Peyer's patch (tissue), 4 donors: Measurements from ENCODE around the gene WHRN. TPM values are rescaled to one million over a fixed set of nuclear protein-coding genes. Genes with fewer than 3 reads are reported as not detected.
A peak's percentile ranks its signal among the peaks of the same experiment; 100 is the strongest.

Experiments
- DNase-seq, 3 donors: peaks; one replicate each; pipeline ENCODE4 v3.0.0-alpha.2; 2017 to 2019
- H3K27ac ChIP-seq, 4 donors: fragments of 200-600 bp; sonication (generic); one replicate each; pipeline ENCODE4 v1.5.1; 2016 to 2019
- H3K27me3 ChIP-seq, 2 donors: fragments of 200-600 bp; sonication (generic); one replicate each; pipeline ENCODE4 v1.5.1; 2019
- H3K36me3 ChIP-seq, 3 donors: fragments of 200-600 bp; sonication (generic); one replicate each; pipeline ENCODE4 v1.5.1; 2016 to 2019
- H3K4me1 ChIP-seq, 4 donors: fragments of 200-600 bp; sonication (generic); one replicate each; pipeline ENCODE4 v1.5.1; 2016 to 2019
- H3K4me3 ChIP-seq, 4 donors: fragments of 200-600 bp; sonication (generic); 1 replicate in 3 of 4; 2 replicates in 1 of 4; pipeline ENCODE4 v1.5.1; 2016 to 2019; ENCODE audit warnings: mild to moderate bottlenecking in 1 of 4
- H3K9me3 ChIP-seq, 4 donors: fragments of 200-600 bp; sonication (generic); one replicate each; pipeline ENCODE4 v1.5.1; 2016 to 2019; ENCODE audit warnings: mild to moderate bottlenecking in 1 of 4
- CTCF ChIP-seq, 6 experiments: fragments of 450-650 bp in 4 of 6; fragments of 200-600 bp in 2 of 6; sonication (generic) in 1 of 6; IDR thresholded peaks; one replicate each; pipeline ENCODE4 v1.5.1; 2017 to 2019; ENCODE audit warnings: antibody characterized with exemption in 6 of 6, mild to moderate bottlenecking in 3 of 6, moderate library complexity in 1 of 6
- POLR2A ChIP-seq, 2 donors: fragments of 450-650 bp; IDR thresholded peaks; one replicate each; pipeline ENCODE4 v1.5.1; 2017; ENCODE audit warnings: antibody characterized with exemption in 2 of 2, mild to moderate bottlenecking in 2 of 2, moderate library complexity in 2 of 2
- small RNA-seq, 2 donors: library from RNA; depleted of rRNA; stranded (forward); fragments of <200 nt; gene quantifications; one replicate each; pipeline ENCODE3, GENCODE V24; 2016
- total RNA-seq, 4 donors: library from RNA; depleted of rRNA; stranded (reverse); fragments of >200 nt; gene quantifications; one replicate each; pipeline ENCODE4 v1.1.0, GENCODE V29; 2016

The WHRN gene
- total RNA-seq, 4 donors from 2014 or later: 10.7 to 35.5 (median 15.3) TPM

DNA sequence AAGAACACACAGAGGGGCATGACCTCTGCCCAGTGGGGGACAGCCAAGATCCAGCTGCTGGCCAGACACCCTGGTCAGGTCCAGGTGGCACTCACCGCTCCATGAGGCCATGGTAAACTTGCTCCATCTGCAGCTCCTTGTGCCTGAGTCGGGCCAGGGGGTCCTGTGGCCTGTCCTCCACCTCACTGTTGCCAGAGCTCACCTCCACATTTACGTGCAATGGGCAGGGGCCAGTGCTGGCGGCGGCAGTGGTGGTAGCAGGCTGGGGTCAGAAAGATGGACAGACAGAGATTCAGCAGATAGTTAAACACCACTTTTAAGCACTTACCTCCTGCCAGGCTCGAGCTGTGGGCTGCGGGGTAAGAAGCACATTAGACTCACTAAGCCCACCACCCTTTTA is 145.5 kb downstream of the WHRN start:
- no peaks in the 10 kb centered on the region for H3K27me3 ChIP-seq
- H3K27ac ChIP-seq: peak overlapping the region in 1 of 4 donors; percentile 8
- no peak for TF ChIP-seq POLR2A (IDR thresholded peaks at IDR 0.05)
- TF ChIP-seq CTCF (IDR thresholded peaks at IDR 0.05): no peak
- no peaks in the 10 kb centered on the region for H3K9me3 ChIP-seq
- H3K4me1 ChIP-seq: peaks cover 0 to 15% (median 9%) of the 10 kb centered on the region in 4 donors
- H3K36me3 ChIP-seq: peaks cover 0 to 98% (median 3%) of the 10 kb centered on the region in 3 donors
- DNase-seq: no peak
- no peak overlapping the region for H3K4me3 ChIP-seq

GRCh38 chr9:114357911-114358328 is 147.4 kb downstream of the WHRN start:
- Histone ChIP-seq H3K27me3 (no peaks in the 10 kb centered on the region), H3K9me3 (no peaks in the 10 kb centered on the region), H3K36me3 (peaks cover 0 to 96% (median 3%) of the 10 kb centered on the region in 3 donors), H3K27ac (no peak overlapping the region), H3K4me3 (no peak overlapping the region), H3K4me1 (no peaks in the 10 kb centered on the region)
- DNase-seq: no peak
- TF ChIP-seq CTCF (IDR thresholded peaks at IDR 0.05) (no peak), POLR2A (IDR thresholded peaks at IDR 0.05) (no peak)

GRCh38 chr9:114357360-114357759 is 147.9 kb downstream of the WHRN start:
- Histone ChIP-seq H3K9me3 (no peaks in the 10 kb centered on the region), H3K4me1 (peaks cover 0 to 4% (median 0%) of the 10 kb centered on the region in 4 donors), H3K36me3 (peaks cover 0 to 95% (median 3%) of the 10 kb centered on the region in 3 donors), H3K27me3 (no peaks in the 10 kb centered on the region), H3K4me3 (no peak overlapping the region), H3K27ac (no peak overlapping the region)
- no peak for DNase-seq
- TF ChIP-seq CTCF (IDR thresholded peaks at IDR 0.05) (no peak), POLR2A (IDR thresholded peaks at IDR 0.05) (no peak)

- Histone ChIP-seq H3K27ac (no peak overlapping the region), H3K9me3 (no peaks in the 10 kb centered on the region), H3K27me3 (no peaks in the 10 kb centered on the region), H3K36me3 (peaks cover 0 to 95% (median 3%) of the 10 kb centered on the region in 3 donors), H3K4me3 (no peak overlapping the region), H3K4me1 (peaks cover 0 to 7% (median 0%) of the 10 kb centered on the region in 4 donors)
- DNase-seq: no peak
- TF ChIP-seq CTCF (IDR thresholded peaks at IDR 0.05) (no peak), POLR2A (IDR thresholded peaks at IDR 0.05) (no peak)
Measured at GRCh38 chr9:114356792-114357191, 148.5 kb downstream of the WHRN start.

GRCh38 chr9:114355821-114356220 is 149.5 kb downstream of the WHRN start:
- DNase-seq: no peak
- peaks cover 0 to 93% (median 3%) of the 10 kb centered on the region in 3 donors for H3K36me3 ChIP-seq
- H3K4me3 ChIP-seq: no peak overlapping the region

More at GRCh38 chr9:114355821-114356220, 149.5 kb downstream of the WHRN start:
- Histone ChIP-seq H3K27me3 (no peaks in the 10 kb centered on the region), H3K27ac (no peak overlapping the region), H3K4me1 (peaks cover 0 to 7% (median 0%) of the 10 kb centered on the region in 4 donors), H3K9me3 (no peaks in the 10 kb centered on the region)
- no peak for TF ChIP-seq POLR2A (IDR thresholded peaks at IDR 0.05)

Small RNA genes within 50 kb of the gene (small RNA-seq; reads per million reads assigned to genes)
- gene AL138895.2: 0 reads per million in 2 donors

Other genes with a start within 250 kb of the WHRN start
- gene ORM1, start 182.4 kb downstream of the WHRN start, total RNA-seq: not detected
- not detected for gene ORM2, start 175.6 kb downstream of the WHRN start, total RNA-seq
- gene AKNA, start 117.5 kb downstream of the WHRN start, total RNA-seq: 100 to 1,000 TPM in 1 of 4 donors, 10 to 100 TPM in 3; 41.7 to 174 (median 75.0) TPM
- gene ATP6V1G1, start 82.3 kb upstream of the WHRN start, total RNA-seq: 100 to 1,000 TPM in 3 of 4 donors, 10 to 100 TPM in 1; 84.3 to 166 (median 107) TPM
- 10 to 100 TPM in 2 of 4 donors, 1 to 10 TPM in 2; 3.5 to 24.8 (median 8.9) TPM for gene TMEM268, start 105.8 kb upstream of the WHRN start, total RNA-seq
- gene TEX53, start 152.3 kb upstream of the WHRN start, total RNA-seq: not detected
- not detected for gene TEX48, start 176.7 kb upstream of the WHRN start, total RNA-seq